ENCODE measurements around the gene CDR2.

Gene CDR2

DNA sequence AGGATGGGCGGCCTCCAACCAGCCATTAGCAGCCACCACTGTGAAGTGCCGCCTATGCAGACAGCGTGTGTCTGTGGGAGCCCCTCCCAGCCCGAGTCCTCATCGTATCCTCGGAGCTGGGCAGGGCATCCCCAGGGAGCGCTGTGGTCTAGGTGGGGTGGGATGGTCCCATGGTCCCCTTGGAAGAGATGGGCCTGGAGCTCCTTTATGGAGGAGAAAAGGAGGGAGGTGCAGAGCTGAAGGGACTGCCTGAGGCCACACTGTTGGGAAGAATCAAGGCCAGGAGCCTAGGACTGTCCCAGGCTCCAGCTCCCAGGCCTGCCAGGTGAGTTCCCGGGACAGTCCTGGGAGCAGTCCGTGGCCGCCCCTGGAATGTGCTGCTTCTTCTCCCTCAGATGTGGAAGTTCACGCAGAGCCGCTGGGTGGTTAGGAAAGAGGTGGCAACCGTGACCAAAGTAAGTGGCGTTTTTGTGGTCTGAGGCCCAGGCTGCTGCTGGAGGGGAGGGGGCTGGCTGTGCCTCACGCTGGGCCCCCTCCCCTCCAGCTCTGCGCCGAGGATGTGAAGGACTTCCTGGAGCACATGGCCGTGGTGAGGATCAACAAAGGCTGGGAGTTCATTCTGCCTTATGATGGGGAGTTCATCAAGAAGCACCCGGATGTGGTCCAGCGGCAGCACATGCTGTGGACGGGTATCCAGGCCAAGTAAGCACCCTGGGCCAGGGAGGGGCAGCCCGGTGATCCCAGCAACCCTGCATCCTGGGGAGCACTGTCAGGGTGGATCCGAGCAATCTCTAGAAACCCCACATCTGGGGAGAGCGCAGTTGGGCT, 50.2 kb downstream of the CDR2 start:
- no peak for DNase-seq (ENCODE audit: low spot score)
- TF ChIP-seq, protein P1, sequence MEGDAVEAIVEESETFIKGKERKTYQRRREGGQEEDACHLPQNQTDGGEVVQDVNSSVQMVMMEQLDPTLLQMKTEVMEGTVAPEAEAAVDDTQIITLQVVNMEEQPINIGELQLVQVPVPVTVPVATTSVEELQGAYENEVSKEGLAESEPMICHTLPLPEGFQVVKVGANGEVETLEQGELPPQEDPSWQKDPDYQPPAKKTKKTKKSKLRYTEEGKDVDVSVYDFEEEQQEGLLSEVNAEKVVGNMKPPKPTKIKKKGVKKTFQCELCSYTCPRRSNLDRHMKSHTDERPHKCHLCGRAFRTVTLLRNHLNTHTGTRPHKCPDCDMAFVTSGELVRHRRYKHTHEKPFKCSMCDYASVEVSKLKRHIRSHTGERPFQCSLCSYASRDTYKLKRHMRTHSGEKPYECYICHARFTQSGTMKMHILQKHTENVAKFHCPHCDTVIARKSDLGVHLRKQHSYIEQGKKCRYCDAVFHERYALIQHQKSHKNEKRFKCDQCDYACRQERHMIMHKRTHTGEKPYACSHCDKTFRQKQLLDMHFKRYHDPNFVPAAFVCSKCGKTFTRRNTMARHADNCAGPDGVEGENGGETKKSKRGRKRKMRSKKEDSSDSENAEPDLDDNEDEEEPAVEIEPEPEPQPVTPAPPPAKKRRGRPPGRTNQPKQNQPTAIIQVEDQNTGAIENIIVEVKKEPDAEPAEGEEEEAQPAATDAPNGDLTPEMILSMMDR (IDR thresholded peaks at IDR 0.05; ENCODE audit: extremely low read depth, missing control alignments), result no peak

DNA sequence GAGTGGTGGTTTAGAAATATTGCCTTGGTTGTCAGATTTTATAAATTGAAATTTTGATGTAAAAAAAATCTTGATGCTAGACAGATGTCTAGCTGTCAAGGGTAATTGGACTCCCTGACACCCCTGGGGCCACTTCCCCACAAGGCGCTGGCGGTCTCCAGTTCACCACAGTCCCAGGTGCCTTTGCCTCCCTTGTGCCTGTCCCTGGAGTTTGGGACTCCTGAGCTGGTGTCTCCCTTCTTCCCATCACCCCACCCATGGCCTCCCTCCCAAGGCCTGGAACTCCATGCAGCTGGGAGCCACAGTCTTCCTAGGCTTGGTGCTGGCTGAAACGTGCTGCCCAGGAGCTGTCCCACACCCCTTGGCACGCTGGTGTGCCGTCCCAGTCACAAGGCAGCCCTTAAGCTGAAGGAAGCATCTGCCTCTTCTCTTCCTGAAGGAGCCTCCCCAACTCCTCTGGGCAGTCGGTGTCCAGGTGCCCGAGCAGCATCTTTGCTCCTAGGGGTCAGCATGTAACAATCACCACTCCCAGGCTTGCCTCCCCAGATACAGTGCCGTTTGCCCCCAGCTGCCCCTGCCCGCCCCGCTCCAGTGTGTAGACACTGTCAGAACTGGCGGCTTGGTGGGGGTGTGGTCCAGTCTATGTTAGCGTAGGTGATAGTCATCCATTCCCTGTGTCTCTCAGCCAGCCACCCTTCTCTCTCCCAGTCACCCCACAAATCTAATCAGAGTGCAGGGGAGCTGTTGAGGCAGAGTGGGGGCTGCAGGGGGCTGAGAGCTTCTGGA, 51.1 kb downstream of the CDR2 start:
- TF ChIP-seq, protein P1 (IDR thresholded peaks at IDR 0.05; ENCODE audit: extremely low read depth, missing control alignments), result no peak

DNA sequence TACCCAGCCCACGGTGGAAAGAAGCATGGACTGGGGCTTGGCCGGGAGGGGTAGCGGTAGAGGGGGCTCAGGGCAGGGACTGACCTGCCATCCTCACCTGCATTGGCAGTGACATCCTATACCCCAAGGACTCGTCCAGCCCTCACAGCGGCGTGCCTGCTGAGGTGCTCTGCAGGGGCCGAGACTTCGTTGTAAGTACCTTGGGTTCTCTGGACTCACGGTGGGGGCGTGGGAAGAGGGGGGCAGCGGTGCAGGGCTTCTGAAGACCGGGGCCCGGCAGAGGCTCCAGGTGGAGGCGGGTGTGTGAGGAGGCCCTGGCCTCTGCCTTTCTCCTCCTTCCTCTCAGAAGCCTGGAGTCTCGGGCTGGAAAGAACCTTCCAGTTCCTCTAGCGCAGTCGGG, 51.7 kb downstream of the CDR2 start:
- TF ChIP-seq, protein P1 (IDR thresholded peaks at IDR 0.05; ENCODE audit: extremely low read depth, missing control alignments), result no peak
- no peak for DNase-seq (ENCODE audit: low spot score)

More for the DNA sequence above, 51.1 kb downstream of the CDR2 start:
- no peak for DNase-seq (ENCODE audit: low spot score)

DNA sequence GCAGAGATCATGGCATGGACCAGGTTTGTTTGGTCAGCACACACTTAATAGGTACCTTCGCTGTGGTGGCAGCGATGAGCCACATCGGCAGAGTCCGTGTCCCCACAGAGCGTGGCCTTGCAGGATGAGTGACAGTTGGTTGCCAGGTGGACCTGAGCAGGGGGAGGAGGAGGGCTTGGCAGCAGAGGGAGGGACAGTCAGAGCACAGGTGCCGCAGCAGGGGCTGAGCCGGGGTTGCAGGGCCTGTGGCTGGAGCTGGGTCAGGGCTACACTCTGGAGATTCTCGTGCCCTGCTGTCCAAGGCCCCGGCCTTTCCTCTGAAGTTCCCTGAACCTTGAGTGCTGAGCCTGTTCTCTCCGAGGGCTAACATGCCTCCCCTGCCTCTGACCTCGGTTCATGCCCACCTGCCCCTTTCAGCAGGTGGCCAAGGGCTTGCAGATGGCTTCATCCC, 52.4 kb downstream of the CDR2 start:
- TF ChIP-seq, protein P1 (IDR thresholded peaks at IDR 0.05; ENCODE audit: extremely low read depth, missing control alignments), result no peak
- no peak for DNase-seq (ENCODE audit: low spot score)

DNA sequence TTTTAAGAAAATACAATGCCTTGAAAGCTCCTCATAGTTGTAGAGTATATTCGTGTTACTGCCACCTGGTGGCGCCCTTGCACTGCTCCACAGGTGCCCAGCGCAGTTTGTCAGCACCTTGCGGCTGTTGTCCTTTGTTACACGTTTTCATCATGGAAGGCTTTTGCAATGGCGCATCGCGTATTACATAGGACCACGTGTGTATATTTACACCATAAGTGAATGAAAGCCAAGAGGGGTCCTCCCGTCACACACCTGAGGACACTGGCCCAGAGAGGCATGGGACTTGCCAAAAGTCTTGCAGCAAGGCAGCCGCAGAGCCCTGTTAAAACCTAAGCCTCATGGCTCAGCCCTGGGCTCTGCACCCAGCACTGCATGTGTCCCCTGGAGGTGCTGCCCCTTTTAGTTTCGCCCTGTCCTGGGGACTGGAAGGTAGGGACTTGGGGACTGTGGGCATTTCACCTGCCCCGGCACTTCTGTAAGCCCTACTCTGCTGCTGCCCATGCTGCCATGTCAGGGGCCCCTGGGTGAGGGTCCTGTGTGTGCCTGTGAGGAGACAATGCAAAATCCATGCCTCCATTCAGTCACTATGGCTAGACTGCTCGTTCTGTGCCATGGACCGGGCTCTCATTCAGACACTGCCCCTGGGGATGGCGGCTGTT, 52.9 kb downstream of the CDR2 start:
- TF ChIP-seq, protein P1 (IDR thresholded peaks at IDR 0.05; ENCODE audit: extremely low read depth, missing control alignments), result peak; percentile 76
- DNase-seq (ENCODE audit: low spot score), result peak; percentile 85

DNA sequence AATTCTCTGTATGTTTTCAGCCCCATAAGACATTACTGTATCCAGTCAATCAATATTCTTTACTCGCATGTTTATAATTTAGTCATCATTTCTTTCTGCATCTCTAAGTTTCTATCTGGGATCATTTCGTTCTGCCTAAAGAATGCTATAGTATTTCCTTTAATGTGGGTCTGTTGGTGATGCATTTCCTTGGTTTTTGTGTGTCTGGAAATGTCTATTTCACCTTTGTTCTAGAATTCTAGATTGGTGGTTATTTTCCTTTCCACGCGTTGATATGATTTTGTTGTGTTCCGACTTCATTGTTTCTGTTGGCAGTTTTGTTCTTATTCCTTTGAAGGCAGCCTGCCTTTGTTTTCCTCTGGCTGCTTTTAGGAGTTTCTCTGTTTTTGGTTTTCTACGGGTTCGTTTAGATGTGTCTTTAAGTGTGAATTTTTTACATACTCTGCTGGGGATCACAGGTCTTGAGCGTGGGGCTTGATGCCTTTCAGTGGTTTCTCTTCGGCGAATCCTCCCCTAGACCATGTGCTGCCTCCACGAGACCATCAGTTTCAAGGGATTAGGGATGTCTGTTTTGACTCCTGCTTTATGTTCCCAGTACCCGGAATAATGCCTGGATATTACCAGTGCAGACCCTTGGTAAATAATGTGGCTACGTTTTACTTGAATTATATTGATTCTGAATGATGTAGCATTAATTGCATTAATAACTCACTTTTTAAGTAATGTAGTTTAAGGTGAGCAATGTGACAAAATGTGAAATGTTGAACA, 53.7 kb downstream of the CDR2 start:
- no peak for DNase-seq (ENCODE audit: low spot score)
- TF ChIP-seq, protein P1 (IDR thresholded peaks at IDR 0.05; ENCODE audit: extremely low read depth, missing control alignments), result no peak
